Hematopoietic multipotent progenitor cell treated with erythropoietin and hydrocortisone succinate and interleukin-3 and kit ligand, for 6 days (in vitro differentiated cells): ENCODE results near the gene CEACAM16.
"Not testable (repeated sequence)": the region's sequence is repeated elsewhere in the genome, so short reads cannot be mapped to it uniquely, and the experiment has no call there.

Experiments used
- DNase-seq: peaks from one replicate; pipeline ENCODE4 v3.0.0-alpha.2; 2015

Gene CEACAM16

DNA sequence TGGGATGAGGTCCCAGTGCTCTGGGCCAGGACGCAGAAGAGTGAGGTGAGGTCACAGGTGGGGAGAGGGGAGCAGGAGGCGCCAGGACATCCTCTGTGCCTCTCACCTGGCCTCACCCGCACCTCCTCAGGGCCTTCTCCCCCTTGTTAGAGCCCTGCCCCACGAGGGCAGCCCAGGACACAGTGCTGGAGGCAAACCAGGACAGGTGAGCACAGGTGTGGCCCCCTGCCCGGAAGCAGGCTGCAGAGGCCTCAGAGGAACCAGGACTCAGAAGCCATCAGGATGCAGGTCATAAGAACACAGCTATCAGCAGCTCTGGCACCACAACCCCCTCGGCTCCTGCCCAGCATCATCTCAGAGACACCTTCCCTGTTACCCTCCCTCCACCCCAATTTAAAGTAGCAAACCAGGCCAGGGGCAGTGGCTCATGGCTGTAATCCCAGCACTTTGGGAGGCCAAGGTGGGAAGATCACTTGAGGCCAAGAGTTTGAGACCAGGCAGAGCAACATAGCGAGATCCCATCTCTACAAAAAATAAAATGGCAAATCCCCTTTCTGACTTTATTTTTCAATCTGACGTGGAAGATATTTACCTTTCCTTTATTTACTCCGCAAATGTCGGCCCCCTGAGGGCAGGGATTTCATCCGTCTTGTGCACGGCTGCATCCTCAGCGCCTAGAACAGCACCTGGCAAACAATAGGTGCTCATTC, at the start of gene CEACAM16:
TSS of gene CEACAM16 (plus strand) at position 660 of the 710 bp plus-strand sequence. CDS start 2,306 bp downstream, outside the sequence.
- no peak for DNase-seq

- no peak for DNase-seq
These were observed 49.3 kb upstream of the CEACAM16 start for GRCh38 chr19:44649578-44650145.

- no peak for DNase-seq
These were observed 45.6 kb upstream of the CEACAM16 start for GRCh38 chr19:44653343-44653742.

GRCh38 chr19:44653977-44654774, 44.8 kb upstream of the CEACAM16 start:
- peak; percentile 87 for DNase-seq

GRCh38 chr19:44657211-44657921, 41.6 kb upstream of the CEACAM16 start:
- peak; percentile 82 for DNase-seq

DNA sequence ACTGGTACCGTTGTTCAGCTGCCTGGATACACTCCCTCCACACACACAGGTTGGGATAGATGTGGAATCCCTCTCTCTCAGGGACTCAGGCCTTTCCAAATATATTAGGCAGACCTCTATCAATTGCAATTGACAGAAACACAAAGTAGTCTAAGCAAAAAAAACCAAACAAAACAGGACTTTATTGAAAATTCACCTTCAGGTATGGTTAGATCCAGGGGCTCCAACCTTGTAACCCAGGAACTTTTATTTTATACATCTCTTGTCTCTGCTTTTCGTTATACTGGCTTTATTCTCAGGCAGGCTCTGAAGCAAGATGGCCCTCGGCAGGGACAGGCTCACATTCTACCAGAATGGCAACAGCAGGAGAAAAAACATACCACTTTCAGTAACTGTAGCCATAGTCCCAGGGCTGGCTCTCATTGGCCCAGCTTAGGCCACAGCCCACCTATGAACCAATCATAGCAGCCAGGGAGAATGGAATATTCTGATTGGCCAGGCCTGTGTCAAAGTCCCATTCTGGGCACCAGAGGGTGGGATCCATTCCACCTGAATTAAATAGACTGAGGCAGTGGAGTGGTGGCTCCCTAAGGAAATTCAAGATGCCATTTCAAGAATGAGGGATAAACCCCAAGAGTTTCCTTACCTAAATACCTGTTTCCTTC, 40.8 kb upstream of the CEACAM16 start:
- DNase-seq = peak; percentile 29

- no peak for DNase-seq
These were observed 38.9 kb upstream of the CEACAM16 start for GRCh38 chr19:44660081-44660480.

DNA sequence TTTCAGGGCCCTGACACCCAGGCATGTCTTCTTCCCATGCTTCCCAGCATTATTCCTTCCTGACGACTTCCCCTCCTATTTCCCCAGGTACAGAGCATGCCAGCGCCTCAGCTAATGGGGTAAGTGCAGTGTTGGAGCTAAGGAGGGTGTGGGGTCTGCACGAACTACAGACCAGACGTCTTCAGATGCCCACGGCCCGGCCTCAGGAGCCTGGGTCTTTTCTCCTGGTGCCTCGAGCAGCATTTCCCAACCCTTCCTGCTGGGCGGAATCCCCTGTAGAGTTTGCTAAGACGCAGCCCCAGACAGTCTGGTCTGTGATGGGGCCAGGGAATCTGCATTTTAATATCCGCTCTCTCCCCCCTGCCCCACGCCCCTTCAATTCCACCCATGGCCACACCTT, 37.7 kb upstream of the CEACAM16 start:
- no peak for DNase-seq

DNA sequence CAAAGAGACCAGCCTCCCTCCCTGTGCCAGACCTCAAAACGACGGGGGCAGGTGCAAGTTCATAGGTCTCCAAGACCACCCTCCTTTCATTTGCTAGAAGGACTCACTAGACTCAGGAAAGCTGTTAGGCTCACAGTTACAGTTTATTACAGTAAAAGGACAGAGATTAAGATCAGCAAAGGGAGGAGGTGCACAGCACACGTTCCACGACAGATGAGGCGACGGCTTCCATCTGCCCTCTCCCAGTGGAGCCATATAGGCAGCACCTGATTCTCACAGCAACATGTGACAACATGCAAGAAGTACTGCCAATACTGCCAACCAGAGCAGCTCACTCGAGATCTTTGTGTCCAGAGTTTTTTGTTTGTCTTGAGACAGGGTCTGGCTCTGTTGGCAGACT, 37.0 kb upstream of the CEACAM16 start:
- DNase-seq = no peak

- no peak for DNase-seq
These were observed 36.1 kb upstream of the CEACAM16 start for GRCh38 chr19:44662691-44663385.

- no peak for DNase-seq
These were observed 35.0 kb upstream of the CEACAM16 start for GRCh38 chr19:44663996-44664395.

DNA sequence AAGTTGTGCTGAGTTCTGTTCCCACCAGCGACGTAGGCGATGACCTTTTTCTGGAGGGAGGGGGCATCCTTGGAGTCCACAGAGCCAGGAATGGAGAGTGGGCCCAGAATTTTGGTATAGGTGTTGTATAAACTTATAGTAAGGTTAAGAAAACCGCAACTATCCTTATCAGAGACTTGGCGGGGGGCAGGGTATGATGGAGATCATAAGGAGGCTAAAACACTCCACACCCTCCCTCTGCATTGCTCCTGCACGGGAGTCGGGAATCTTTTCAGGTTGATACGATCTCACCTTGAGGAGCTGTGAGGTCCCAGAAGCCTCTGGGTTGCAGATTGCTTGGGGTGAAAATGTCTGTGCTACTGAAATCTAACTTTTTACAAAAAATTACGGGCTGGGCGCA, 34.0 kb upstream of the CEACAM16 start:
- DNase-seq = no peak

DNA sequence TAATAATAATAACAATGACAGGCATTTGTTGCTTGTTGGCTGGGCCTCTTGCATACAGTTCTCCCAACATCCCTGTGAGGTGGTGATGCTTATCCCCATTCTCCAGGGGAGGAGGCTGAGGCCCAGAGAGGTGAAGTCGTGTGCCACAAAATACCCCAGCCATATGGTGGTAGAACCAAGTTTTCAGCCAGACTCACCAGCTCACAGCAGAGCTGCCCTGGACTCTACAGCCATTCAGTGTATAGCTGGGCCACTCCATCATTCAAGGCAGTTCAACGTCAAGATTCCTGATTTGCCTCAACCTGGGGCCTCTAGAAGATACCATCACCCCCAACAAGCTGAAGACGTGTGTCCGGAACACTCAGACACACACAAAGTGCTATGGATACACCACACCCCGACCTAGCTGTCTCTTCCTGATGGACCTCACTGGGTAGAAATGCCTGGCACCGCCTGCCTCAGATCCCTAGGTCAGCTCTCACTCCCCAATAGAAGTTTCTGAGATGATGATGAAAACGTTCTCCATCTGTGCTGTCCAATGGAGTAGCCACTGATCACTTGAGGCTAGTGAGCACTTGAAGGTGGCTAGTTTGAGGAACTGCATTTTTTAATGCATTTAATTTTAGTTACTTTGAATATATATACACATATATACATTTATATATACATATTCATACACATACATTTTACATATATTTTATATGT, 31.9 kb upstream of the CEACAM16 start:
- DNase-seq = peak; percentile 23

GRCh38 chr19:44668985-44669764, 29.8 kb upstream of the CEACAM16 start:
- DNase-seq = no peak

GRCh38 chr19:44670027-44670426, 28.9 kb upstream of the CEACAM16 start:
- DNase-seq = not testable (repeated sequence)

GRCh38 chr19:44671400-44671799, 27.6 kb upstream of the CEACAM16 start, which contains the start of gene CEACAM19:
Gene CEACAM19 (plus strand): TSS chr19:44671482. CDS start chr19:44671932, 450 bp downstream.
- DNase-seq = no peak

DNA sequence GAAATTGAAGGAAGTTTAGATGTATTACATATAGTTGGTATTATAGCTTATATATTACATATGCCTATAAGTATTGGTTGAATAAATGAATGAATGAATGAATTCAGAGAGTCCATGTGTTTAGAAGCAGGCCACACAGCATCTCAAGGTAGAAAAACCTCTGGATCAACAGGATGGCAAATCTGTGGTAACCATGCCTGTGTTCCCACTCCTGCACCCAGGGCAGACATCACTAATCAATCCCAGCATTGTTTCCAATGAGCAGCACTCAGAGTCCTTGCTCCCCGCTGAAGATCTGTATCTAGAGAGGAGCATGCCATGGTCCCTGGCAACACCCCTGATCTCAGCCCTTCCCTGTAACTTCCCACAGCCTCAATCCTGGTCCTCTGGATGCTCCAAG, 26.7 kb upstream of the CEACAM16 start:
- DNase-seq = no peak

GRCh38 chr19:44673510-44673909, 25.4 kb upstream of the CEACAM16 start:
- DNase-seq = no peak

- no peak for DNase-seq
These were observed 23.4 kb upstream of the CEACAM16 start for GRCh38 chr19:44675521-44675920.
